GM12878 (cell line): ENCODE data around the gene SMG6. TPM values are rescaled to one million over a fixed set of nuclear protein-coding genes. Genes with fewer than 3 reads are reported as not detected.

ENCODE experiments used
- BCL11A ChIP-seq: IDR thresholded peaks from 2 replicates; pipeline ENCODE4 v1.6.1; 2011; ENCODE audit warnings: low read depth, low read length
- EZH2 ChIP-seq: IDR thresholded peaks from 2 replicates; pipeline ENCODE4 v1.6.1; 2012; ENCODE audit warnings: low read depth, mild to moderate bottlenecking, control low read depth, inconsistent platforms, low read length, borderline replicate concordance; ENCODE audit not compliant: control insufficient read depth
- polyA plus RNA-seq, 11 experiments: library from polyadenylated mRNA; depleted of rRNA in 4 of 11; unstranded in 6 of 11; stranded (reverse) in 5 of 11; fragments of >200 nt; fragmentation: Nextera tagmentation in 4 of 11; fragmentation: Illumina TruSeq in 1 of 11; extraction: Ambion mirVana in 4 of 11; extraction: Trizol in 1 of 11; gene quantifications; 1 replicate in 1 of 11; 2 replicates in 10 of 11; pipeline versions ENCODE4 v1.2.1 to v1.2.3, GENCODE V29; 2011 to 2016; ENCODE audit warnings: inconsistent platforms in 2 of 11, missing spikeins in 2 of 11, low read depth in 1 of 11
- total RNA-seq, 4 experiments: library from RNA; depleted of rRNA in 3 of 4; stranded (reverse); fragments of >200 nt in 3 of 4; fragmentation: Illumina TruSeq in 1 of 4; extraction: Trizol in 1 of 4; gene quantifications; 2 replicates each; pipeline versions ENCODE4 v1.2.1 to v1.2.3, GENCODE V29; 2013 to 2021
- TF ChIP-seq, protein P1 (sequence below): IDR thresholded peaks from 2 replicates; pipeline ENCODE4 v1.6.1; 2011; ENCODE audit warnings: low read depth, mild to moderate bottlenecking, low read length, moderate library complexity, borderline replicate concordance; ENCODE audit errors: extremely low read depth
- TF ChIP-seq, protein P2 (sequence below): fragments of 450-650 bp; IDR thresholded peaks from 2 replicates; pipeline ENCODE4 v1.6.1; 2016; ENCODE audit warnings: mild to moderate bottlenecking, moderate library complexity, borderline replicate concordance

SMG6 gene
- total and polyA plus RNA-seq, 10 of the 15 experiments (the other 5 are each of a cell fraction or from before 2014, with no cell fraction given) = 0.58 to 28.7 (median 15.7) TPM

DNA sequence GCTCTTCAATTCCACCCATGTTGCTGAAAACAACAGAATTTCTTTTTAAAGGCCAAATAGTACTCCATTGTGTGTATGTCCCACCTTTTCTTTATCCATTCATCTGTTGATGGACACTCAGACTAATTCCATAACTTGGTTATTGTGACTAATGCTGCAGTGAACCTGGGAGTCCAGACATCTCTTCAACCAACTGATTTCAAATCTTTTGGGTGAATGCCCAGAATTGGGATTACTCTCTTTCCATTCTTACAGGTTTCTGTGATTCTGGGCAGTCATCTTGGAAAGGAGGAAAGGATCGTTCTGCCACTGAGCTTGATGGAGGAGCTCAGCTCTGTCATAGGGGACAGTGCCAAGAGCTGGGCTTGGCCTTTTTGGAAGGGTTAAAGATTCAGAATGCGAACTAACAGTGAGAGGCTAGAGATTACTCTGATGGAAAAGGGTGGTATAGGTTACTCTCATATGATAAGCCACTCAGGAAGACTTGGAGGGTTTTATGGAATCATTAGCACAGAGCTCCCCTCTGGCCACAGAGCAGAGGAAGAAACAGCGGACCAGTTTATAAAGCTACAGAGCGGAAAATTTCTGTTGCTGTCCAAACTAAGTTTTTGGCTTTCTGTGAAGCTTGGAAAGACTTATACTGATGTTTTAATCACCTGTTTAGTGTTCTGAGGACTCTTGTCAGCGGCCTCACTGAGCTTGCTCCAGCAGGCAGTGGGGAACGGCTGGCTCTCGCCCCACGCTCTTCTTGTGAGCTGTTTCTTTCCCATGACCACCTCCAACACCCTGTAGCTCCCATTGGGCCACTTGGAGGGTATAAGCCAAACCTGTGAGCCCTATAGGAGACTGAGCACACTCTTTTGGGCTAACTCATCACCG is 200.4 kb downstream of the SMG6 start (continued):
- TF ChIP-seq, protein P1, sequence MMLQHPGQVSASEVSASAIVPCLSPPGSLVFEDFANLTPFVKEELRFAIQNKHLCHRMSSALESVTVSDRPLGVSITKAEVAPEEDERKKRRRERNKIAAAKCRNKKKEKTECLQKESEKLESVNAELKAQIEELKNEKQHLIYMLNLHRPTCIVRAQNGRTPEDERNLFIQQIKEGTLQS = no peak
- TF ChIP-seq BCL11A (no peak), EZH2 (no peak)
- TF ChIP-seq, protein P2, sequence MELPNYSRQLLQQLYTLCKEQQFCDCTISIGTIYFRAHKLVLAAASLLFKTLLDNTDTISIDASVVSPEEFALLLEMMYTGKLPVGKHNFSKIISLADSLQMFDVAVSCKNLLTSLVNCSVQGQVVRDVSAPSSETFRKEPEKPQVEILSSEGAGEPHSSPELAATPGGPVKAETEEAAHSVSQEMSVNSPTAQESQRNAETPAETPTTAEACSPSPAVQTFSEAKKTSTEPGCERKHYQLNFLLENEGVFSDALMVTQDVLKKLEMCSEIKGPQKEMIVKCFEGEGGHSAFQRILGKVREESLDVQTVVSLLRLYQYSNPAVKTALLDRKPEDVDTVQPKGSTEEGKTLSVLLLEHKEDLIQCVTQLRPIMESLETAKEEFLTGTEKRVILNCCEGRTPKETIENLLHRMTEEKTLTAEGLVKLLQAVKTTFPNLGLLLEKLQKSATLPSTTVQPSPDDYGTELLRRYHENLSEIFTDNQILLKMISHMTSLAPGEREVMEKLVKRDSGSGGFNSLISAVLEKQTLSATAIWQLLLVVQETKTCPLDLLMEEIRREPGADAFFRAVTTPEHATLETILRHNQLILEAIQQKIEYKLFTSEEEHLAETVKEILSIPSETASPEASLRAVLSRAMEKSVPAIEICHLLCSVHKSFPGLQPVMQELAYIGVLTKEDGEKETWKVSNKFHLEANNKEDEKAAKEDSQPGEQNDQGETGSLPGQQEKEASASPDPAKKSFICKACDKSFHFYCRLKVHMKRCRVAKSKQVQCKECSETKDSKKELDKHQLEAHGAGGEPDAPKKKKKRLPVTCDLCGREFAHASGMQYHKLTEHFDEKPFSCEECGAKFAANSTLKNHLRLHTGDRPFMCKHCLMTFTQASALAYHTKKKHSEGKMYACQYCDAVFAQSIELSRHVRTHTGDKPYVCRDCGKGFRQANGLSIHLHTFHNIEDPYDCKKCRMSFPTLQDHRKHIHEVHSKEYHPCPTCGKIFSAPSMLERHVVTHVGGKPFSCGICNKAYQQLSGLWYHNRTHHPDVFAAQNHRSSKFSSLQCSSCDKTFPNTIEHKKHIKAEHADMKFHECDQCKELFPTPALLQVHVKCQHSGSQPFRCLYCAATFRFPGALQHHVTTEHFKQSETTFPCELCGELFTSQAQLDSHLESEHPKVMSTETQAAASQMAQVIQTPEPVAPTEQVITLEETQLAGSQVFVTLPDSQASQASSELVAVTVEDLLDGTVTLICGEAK = no peak
